ENCODE measurements around the gene DNAH17.
A peak's percentile ranks its signal among the peaks of the same experiment; 100 is the strongest.

DNAH17 gene

DNA sequence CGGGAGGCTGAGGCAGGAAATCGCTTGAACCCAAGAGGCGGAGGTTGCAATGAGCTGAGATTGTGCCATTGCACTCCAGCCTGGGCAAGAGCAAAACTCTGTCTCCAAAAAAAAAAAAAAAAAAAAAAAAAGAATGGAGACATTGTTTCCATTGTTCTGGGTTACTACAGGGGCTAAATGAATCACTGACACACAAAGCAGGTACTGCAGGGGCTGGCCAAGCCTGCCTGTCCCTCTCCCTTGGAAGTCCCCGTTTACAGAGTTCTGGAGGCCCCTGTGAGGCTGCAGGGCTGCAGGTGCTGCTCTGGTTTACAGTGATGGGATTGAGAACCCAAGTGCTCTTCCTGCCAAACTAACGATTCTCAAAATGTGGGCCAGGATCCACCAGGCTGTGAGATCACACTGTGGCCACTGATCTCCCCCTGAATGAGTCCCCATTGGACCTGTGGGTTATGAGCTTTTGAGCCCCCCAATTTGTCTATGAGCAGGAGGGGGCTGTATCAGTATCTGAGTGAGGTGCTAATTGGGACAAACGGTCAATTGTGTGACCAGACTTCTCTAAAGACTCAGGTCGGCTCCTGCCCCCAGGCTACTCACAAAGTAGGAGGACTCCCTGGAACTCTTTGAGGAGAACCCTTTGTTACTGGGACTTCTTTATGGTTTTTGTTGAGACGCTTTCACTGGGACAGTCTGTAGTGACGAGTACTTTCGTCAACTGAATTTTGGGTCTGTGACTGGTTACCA is 39.0 kb downstream of the DNAH17 start:
- peak in 1 of 2 experiments; percentile 38 for DNase-seq

DNA sequence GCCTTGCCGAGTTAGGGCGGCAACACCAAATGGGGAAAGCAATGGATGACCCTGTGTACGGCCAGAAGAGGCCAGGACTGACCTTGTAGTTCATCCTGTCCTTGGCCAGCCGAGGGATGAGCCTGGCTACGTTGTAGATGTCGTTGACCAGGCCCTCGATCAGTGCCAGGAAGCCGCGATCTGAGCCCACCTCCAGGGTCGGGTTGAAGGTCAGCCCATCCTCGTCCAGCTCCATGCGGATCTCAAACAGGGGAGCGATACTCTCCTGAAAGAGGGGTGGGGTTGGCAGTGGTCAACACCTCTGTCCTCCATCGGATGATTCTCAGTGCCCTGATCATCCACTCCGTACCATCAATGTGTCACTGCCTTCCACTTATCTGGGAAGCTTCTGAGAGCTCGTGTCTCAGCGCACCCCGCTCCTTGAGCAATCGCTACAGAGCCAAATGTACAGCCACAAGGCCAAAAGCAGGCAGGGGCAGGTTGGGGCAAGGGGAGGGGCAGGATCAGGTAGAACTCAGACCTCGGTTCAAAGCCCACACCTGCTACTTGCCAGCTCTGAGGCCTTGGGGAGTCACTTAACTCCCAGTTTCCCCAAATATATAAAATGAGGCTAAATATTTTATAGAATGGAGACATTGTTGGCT is 39.9 kb downstream of the DNAH17 start:
- no peak for DNase-seq

DNA sequence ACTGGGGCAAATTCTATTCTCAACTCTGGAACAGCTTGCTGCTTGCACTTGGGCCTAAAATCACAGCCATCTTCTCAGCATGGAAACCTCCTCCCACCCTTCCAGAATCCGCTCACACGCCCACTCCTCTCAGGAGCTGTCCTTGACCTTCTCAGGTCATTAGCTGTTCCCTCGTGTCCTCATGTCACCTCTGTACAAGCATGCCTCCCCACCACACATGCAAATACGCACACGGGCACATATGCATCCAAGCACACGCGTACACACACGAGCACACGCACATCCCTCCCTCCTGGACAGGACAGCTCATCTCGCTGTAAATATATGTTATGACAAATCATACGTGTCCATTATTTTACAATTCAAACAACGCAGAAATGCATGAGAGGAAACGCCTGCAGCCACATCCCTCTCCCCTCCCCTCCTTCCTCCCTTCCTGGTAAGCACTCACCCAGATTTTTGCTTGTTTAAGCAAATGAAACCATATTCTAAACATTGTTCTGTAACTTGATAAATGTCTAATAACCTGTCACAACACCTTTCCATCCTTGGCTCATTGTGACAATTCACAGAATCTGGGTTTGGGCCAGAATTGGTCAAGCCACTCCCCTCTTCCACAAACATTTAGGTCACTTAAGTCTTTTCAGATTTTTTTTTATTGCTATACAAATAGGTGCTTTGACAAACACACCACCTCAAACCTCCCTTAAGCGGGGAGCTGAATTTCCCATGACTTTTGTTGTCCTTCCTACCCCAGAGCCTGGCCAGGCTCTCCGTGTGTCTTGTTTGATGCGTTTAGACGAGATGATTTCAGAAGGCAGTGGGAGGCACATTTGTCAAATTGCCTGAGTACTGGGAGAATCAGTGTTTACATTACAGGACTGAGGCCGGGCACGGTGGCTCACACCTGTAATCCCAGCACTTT is 41.7 kb downstream of the DNAH17 start:
- DNase-seq = no peak

DNA sequence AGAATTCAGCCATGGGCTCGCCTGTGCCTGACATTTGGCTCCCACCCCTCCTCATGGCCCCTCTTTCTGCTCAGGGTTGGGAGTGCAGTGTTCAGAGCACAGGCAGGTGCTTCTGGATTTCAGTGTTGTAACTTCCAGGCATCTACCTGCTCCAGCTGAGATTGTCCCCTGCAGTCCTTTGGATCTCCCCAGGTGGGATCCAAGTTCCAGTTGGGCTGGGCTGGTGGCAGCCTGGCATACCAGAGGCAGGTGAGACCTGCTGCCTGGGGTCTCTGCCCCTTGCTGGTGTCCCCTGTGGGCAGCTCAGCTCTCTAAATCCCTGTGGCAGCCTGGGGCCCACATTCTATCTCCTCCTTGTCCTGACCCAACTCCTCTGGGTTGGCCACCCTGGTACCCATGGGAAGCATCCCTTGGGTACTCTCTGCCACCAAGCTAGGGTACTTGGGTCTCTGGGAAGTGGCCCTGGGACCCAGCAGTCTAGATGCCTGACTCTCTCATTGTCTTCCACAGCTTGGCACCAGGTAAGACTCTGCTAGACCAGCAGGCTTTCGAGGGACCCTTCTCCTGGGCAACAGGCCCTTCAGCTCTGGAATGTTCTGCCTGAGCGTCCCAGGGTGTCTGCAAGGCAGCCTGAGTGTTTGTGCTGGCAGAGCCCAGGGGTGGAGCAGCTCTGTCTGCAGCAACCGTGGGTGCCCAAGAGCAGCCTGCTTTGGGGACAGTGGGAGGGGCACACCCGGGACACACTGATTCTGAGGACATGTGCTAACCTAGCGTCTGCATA is 42.5 kb downstream of the DNAH17 start:
- no peak for DNase-seq

DNA sequence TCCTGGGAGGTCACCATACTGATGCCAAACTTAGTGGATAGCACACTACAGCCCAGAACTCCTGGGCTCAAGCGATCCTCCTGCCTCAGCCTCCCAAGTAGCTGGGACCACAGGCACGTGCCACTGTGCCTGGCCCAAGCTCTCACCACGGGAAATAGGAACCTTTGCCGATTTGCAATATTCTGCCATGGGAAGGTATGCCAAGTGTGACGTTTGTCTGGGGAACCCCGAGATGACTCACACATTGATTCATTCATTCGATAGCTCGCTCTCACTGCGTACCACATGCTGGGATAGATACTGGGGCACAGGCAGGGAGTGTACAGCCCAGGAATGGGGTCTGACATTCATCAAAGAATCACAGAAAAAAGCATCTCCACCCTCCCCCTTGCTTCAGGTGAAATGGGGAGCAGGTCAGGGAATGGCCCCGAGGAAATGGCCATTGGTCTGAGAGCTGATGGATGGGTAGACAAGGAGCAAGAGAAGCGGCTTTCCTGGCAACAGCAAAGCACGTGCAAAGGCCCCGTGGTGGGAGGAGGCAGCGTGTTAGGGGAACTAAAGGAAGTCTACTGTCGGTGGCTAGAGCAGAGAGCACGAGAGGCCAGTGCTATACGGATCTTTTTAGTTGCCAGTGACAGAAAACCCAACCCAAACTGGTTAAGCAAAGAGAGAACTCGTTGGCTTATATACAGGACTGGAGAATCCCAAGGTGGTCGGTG is 44.1 kb downstream of the DNAH17 start:
- DNase-seq = peak; percentile 34

DNA sequence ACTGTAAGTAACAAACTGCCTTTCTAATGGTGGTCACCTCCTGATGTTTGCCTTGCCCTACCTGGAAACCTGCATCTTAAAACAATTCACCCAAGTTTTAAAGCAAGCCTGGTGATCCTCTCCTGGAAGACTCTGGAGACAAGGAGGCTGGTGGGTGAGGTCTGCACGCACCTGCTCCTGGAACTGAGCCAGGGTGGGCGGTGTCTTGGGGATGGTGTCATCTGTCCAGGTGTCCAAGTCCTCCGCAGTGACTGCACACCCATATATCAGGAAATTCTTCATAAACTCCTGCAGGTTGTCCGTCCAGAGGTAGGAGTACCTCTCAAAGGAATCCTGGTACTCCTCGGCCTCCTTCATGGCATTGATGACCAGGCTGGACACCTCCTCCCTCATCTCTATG is 44.9 kb downstream of the DNAH17 start:
- DNase-seq = no peak

DNA sequence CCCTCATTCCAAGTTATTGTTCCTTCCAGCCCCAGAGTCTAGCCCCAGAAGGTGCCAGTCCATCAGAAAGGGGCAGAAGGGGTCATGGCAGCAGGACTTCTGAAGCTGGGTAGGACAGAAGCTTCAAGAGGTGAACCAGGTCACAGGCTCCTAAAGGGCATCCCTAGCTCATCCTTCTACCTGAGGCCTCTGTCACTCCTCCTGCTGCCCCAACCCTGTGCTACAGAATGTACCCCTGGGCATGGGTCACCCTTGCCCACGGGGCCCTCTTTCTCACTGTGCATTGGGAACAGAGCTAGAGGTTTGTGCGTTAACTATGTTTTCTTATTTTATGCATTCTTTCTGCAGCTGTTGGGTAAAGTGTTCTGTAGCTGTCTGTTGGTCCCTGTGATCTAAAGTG is 46.5 kb downstream of the DNAH17 start:
- no peak for DNase-seq

DNA sequence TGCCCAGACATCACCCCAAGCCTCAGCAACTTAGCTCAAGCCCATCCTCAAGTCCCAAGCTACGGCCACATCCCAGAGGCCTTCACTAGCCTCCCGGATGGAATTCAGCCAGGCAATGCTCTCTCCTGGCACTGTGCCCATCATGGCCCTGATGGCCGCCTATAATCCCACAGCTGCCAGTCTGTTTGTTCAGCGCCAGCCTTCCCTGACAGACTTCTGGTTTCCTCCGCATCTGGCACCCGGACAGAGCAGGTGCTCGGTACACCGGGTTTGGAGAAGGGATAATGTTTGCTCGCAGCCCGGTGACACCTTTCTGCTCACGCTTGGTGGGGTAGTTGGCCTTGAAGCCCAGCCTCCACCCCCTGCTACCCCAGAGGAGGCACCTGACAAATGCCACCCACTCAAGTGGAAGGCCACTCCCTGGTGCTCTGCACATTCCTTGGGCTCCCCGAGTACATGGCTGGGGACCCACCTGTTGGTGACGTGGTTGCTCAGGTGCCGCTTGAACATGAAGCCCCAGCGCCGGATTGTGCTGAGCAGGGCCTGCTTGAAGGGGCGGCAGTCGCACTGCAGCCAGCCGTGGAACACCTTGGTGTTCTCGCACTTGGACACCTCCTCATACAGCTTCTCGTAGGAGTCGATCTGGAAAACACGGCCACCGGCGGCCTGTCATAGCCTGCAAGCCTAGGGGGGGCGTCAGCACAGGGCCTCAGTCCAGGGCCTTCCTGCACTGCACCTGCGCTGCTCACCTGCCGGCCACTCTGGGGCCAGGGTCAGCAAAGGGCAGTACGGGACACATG is 47.1 kb downstream of the DNAH17 start:
- DNase-seq = no peak

DNA sequence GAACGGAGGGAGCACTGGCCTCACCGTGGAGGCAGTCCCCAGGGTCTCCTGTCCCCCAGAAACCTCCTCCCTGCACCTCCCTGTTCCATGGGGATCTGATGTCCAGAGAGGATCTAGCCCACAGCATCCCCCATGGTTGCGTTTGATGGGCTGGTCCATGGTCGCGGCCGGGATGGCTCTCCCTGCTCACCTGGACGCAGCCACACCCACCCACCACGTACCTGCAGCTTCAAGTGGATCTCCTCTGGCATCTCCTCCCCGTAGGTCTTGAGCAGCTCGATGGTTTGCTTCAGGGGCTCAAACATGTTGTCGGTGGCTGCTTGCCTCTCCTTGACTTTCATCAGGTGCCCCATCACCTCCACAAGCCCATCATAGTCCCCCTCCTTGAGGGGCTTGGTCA is 47.9 kb downstream of the DNAH17 start:
- no peak for DNase-seq

DNA sequence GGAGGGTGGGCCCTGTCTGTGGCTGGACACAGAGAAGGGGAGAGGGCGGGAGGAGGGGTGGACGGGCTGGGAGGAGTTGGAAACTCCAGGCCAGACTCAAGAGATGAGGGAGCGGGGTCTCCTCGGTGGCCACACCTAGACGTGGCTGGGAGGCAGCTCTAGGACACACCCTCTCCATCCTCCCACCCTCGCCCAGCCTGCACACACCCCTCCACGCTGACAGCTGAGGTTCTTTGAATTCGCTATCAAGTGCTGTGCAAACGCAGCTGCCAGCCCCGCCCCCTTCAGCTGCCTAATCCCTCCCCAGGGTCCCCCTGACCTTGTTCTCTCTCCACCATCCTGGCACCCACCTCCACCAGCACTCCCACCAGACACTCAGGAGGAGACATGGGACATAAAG is 48.7 kb downstream of the DNAH17 start:
- no peak for DNase-seq

DNA sequence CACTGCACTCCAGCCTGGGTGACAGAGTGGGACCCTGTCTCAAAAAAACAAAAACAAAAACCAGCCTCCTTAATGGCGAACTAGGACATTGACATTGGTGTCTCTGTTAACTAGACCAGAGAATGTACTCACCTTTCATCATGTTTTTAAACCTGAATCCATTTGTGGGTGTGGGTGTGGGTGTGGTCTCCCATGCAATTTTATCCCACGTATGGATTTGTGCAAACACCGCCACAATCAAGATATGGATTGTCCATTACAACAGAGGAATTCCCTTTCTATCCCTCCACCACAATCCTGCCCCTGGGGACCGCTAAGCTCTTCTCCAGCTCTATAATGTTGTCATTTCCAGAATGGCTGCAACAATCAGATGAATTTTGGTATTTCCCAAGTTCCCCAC is 49.9 kb downstream of the DNAH17 start:
- DNase-seq = no peak

DNA sequence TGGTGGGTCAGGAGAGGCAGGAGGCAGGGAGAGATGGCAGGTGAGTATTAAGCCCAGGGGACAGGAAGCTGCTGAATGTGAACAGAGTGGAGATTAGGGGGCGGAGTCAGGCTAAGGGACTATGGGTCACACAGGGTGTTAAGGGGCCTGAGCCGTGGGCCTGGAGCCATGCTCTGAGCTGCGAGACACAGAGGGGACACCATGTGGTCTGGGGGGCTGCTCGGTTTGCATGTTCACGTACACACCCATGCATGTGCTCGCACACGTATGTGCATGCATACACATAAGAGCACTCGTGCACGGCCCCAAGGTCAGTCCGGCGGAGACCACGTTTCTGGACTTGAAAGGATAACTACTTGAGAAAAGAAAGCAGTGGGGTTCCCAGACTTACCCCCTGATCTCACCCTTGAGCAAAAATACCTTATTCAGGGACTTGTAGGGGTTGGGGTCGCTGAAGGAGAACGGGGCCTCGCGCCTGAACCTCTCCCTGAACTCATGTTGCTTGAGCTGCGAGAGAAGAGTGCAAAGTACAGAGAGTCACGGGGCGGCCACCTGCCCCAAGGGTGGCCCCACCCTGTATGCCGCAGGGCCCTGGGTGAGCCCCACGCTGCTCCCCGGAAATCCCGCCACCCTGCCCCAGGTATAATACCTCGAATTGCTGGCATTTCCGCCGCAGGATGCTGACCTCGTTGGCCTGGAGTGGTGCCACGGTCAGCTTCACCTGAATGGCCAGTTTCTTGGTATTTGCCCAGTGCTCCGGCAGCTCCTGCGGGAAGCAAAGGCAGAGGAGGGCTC is 50.8 kb downstream of the DNAH17 start:
- no peak for DNase-seq

DNA sequence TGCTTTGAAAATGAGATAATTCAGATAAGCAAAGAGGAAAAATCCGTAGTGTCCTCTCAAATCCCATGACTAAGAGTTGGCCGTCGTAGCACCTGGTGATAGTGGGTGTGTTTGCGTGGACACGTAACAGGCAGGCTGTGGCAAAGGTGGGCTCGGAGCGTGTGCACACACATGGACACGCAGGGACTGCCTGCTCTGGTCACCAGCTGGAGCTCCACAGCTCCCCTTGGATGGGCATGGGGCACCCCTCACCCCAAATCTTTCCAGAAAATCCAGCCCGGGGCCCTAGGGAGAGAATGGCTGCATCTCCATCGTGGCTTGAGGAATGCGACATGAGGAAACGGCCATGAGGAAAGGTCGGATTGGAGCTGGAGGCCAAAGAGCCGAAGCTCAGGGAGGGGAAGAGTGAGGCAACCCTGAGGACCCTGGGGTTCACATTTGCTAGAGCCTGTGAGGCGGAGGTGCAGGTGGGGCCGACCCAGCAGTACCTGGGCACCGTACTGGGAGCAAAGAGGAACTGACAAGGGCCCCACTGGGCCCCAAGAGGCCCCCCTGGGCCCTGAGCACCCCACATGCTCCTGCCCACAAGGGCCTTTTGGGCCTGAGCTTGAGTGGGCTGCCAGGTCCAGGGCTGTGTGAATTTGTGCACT is 51.6 kb downstream of the DNAH17 start:
- no peak for DNase-seq

DNA sequence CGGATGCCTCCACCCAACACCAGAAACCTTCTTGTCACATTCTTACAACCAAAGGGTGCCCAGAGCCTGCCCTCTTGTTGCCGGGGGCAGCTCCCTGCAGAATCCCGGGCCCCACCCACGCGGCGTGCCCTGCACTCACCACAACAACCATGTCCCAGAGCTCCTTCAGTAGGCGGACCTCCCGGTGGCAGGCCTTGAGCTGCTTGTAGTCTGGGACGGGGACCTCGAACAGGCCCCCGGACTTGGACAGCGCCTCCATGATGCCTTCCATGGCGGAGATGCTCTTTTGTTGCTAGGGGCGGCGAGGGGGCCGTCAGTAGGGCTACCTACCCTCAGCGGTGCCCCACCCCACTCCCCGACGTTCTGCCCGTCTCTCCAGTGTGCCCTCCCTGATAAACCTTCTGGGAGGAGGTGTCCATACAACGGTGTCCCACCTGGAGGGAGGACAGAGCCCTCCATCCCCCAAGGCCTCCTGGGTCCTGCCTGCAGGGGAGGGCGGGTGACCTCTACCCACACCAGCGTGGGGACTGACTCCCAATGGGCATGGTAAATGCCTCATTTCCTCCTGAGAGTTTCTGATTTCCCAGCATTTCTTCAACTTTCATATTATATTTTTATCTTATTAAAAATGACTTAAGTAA is 52.2 kb downstream of the DNAH17 start:
- DNase-seq = no peak

DNA sequence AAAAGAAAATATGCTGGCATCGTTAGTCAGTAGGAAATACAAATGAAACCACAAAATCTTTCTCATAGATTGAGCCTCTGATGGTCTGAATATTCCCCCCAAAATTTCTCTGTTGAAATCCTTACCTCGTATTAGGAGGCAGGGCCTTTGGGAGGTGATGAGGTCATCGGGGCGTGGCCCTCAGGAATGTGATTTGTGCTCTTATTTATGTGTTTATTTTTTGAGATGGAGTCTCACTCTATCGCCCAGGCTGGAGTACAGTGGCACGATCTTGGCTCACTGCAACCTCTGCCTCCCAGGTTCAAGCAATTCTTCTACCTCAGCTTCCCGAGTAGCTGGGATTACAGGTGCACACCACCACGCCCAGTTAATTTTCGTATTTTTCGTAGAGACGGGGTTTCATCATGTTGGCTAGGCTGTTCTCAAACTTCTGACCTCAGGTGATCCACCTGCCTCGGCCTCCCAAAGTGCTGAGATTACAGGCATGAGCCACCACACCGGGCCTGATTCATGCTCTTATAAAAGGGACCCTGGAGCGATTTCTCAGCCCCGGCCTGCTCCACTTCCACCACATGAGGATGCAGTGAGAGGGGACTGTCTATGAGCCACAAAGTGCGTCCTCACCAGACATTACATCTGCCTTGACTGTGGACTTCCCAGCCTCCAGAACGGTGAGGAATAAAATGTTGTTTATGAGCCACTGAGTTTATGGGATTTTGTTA is 53.1 kb downstream of the DNAH17 start:
- no peak for DNase-seq

DNA sequence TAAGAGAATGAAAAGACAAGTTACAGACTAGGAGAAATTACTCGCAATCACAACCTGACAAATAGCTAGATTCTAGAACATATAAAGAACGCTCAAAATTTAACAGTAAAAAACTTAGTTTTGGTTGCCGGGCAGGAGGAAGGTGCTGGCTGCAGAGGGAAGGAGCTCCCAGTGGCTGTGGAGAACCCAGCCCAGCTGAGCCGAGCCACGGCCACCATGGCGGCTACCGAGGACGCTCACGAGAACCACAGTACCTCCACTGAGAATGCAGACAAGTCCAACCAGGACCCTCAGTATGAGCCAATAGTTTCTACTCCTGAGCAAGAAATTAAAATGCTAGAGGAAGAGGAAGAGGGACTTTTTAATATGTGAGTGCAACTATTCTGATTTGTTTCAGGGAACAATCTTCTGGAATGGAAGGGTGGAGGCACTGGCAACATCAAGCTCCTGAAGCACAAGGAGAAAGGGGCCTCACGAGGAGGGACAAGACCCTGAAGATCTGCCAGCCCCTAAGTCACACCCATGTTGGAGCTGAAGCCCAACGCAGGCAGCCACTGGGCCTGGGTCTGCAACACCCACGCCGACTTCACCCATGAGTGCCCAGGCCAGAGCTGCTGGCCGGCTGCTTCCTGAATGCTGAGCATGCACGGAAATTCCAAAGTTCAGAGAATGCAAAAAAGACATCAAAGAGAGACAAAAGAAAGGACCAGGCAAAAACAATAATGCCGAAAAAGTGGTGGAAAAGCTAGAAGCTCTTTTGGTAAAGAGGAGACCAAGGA is 55.0 kb downstream of the DNAH17 start:
- DNase-seq = no peak

DNA sequence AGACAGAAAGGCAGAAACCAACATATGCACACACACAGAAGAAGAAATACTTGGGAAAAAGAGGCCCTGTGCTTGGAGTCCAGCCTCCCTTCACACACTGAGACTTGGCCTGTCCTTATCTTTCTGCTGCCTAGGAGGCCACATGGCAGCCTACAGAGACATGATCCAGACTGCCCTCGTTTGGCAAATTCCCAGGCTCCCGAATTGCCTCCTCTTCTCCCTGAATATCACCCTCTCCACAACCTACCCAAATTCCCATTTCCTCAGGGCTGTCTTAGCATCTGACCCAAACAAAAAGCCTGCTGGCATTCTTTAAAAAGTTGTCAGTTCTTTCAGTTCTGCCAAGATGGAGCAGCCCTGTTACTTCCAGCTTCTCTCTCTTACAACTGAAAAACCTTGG is 59.8 kb downstream of the DNAH17 start:
- DNase-seq = no peak

DNA sequence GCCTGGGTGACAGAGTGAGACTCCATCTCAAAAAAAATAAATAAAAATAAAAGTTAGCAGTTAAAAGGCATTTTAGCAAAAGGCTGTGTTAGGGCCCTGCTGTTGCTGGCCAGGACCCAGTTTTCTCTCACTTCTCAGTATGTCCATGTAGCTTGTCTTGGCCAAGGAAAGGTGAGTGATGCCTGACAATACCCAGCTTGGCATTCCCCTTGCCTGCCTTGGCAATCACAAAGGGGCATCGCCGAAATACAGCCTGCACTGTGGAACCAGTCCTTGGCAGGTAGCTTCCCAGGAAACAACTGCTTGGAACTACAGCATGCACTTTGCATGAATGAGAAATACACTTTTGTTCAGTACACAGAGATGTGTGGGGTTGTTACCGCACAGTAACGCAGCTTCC is 61.7 kb downstream of the DNAH17 start:
- no peak for DNase-seq
